ENCODE measurements around the gene RNF31. TPM values are rescaled to one million over a fixed set of nuclear protein-coding genes. Genes with fewer than 3 reads are reported as not detected.

RNF31 gene
- total and polyA plus RNA-seq, 2 of the 13 experiments (the other 11 are each of a cell fraction or from before 2014, with no cell fraction given) = 48.2 to 86.8 TPM

GRCh38 chr14:24183014-24183481 lies 35.8 kb downstream of the RNF31 start (continued):
- no peak for TF ChIP-seq ZHX2 (IDR thresholded peaks at IDR 0.05; ENCODE audit: low read depth)
- no peak for TF ChIP-seq ZHX2 (CRISPR knock-in tag; IDR thresholded peaks at IDR 0.05; ENCODE audit: borderline replicate concordance)
- no peak for TF ChIP-seq PRDM4 (CRISPR knock-in tag; IDR thresholded peaks at IDR 0.05; ENCODE audit: borderline replicate concordance)
- no peak for TF ChIP-seq FOXJ3 (CRISPR knock-in tag; IDR thresholded peaks at IDR 0.05; ENCODE audit: borderline replicate concordance)
- TF ChIP-seq ZNF333 (CRISPR knock-in tag; IDR thresholded peaks at IDR 0.05; ENCODE audit: borderline replicate concordance) = peak; percentile 71; the same call in 1 of the 2 replicates

All from HepG2 (cell line).